Activated T-helper 1 cell treated with Interleukin-2 at 50 U/mL for 16 hours (primary cell): ENCODE data around the gene TSPAN3.

Experiments
- DNase-seq: peaks from one replicate; pipeline ENCODE4 v3.0.0-alpha.2; 2020; ENCODE audit warnings: low read depth

TSPAN3 gene

DNA sequence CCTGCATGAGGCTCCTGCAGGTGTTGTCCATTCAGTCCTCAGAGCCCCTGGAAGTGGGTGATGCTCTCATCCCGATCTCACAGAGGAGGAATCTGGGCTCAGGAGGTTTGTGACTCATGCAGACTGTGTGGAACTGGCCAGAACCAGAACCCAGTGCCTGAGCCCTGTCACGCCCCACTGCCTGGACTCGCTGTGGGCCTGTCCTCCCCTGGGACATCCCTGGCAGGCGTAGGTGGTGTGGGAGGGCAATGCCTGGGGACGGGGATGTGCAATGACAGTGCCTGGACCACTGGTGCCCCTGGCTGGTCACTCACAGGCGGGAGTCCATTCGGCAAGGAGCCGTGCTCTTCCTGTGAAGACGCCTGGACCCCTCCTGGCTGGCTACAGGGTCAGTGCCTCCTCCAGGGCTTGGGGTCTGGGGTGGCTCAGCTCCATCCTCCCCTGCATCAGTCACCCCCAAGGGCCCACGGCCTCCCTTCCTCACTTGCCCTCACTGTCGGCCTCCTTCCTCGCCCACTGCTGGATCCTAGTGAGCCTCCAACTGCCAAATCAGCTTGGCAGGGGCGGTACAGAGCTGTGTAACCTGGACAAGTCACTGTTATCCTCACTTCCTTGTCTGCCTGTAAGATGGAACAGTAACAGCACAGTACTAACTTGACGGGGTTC, 61.1 kb downstream of the TSPAN3 start:
- DNase-seq, result no peak

DNA sequence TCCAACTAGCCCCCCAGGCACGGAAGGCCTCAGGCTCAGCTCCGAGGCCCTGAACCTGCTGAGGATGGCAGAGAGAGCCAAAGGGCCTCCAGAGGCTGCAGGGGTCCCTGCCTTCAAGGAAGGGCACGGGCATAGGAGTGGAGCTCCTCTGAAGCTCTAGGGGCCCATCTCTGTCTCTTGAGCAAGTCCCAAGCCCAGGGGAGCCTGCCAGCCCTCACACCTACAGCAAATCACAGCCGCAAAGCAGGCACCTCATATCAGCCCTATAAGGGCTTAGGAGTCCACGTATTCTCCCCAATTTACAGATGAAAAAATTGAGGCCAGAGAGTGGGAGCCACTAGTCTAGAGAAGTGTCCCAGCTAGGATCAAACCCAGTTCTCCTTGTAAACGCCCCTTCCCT, 61.7 kb downstream of the TSPAN3 start:
- no peak for DNase-seq

DNA sequence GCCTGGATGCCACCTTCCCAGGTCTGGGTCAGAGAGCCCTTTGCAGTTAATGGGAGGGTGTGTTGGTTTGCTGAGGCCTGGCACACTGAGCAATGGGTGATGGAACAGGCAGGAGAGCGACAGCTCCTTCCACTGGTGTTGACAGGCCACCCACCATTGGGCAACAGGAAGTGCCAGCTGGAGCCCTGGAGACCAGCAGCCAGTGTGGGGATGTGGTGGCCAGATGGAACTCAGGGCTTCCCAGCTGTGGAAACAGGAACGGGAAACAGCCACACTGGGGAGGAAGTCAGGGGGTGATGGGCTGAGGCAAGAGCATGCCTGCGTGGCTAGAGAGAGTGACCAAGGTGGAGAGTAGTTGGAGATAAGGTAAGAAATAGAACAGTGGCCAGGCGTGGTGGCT, 66.7 kb downstream of the TSPAN3 start:
- no peak for DNase-seq

DNA sequence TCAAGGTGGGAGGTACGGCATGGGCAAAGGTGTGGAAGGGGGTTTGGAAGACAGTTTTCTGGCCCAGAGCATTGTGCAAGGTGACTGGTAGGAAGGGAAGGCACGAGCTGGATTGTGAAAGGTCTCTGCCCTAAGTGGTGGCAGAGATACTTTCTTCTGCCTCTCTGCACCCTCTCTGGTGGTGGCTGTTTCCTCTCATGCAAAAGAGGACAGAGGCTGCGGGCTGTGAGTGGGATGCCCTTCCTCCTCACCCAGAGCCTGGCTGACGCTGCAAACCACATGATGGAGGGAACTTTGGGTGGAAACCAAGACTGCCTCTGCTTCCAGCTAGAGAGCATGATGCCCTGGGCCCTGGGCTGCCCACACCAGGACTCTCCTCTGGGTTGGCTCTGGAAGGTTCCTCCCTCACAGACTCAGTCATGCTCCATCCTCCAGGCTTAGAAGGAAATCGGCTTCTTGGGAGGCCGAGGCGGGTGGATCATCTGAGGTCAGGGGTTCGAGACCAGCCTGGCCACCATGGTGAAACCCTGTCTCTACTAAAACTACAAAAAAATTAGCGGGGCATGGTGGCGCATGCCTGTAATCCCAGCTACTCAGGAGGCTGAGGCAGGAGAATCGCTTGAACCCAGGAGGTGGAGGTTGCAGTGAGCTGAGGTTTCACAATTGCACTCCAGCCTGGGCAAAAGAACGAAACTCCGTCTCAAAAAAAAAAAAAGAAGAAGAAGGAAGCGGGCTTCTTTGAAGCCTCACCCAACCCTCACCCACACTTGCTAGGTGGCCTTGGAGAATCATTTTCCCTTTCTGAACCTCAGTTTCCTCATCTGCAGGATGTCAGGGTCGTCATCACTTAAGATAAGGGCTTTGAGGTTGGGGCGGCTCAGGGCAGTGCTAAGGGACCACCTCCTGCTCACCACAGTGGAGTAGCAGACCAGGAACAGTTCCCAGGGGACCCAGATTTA, 67.7 kb downstream of the TSPAN3 start:
- DNase-seq, result peak; percentile 52

DNA sequence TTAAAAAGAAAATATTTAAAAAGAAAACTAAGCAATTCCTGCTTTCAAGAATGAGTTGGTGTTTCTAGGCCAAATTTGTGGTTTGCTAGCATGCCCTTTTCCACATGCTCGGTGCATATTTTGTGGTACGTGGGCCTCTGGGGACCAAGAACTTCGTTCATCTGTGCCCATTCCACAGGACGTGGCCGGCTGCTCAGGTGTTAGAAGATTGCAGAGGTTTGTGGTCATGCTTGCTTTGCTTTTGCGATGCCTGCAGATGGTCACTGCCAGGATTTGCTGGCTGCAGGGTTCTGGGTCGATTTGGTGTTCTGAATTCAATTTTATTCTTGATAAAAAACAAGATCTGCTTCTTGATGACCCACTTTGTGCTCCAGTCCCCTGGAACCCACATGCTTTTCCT, 68.5 kb downstream of the TSPAN3 start:
- DNase-seq, result no peak

DNA sequence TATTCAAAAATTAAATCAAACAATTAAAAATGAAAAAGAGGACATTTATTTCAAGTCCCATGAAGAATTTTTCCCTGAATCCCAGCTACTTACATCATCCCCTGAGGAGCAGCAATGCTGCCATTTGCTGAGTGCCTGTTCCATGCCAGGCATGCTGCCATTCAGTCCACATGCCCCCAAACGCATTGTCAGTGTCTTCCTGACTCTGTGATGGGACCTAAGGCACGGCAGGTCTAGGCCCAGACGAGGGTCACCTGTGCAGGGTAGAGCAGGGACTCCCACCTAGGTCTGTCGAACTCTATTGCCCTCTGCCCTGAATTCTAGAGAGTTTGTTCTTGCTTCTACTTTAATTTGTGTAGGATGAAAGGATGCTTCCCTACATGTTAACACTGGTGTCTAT, 68.9 kb downstream of the TSPAN3 start:
- no peak for DNase-seq

DNA sequence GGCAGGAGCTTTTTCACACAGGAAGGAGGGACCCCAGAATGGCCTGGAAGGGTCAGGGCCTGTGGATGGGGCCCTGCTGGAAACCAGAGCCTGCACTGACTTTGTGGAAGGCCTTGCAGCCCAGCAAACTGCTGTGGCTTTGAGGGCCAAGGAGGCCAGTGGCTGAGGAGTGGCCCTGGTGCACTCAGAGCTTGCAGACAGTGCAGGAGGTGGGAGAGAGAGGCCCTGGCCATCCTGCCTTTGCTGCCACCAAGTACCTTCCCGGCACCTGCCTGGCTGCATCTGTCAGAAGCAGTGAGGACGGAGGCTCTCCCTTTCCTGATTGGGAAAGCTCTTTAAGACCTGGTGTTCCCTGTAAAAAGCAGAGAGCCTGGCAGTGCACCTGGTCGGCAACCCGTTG, 69.6 kb downstream of the TSPAN3 start:
- DNase-seq, result no peak

DNA sequence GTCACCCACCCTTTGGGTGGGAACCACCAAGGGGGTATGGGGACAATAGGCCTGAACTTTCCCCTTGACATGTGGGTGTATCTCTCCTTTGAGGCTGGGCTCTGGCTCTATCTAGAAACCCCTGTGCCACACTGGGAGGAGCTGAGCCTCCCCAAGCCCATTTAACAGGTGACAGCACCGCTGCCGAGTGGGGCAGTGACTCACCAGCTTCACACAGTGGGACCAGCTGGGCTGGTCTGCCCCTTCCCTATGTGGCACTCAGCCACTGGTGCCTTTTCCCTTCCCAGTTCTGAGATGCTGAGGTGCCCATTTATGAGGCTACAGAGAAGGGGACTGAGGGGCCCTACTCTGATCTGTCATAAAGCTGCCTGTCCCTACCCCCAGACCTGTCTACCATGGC, 70.9 kb downstream of the TSPAN3 start:
- DNase-seq, result no peak

DNA sequence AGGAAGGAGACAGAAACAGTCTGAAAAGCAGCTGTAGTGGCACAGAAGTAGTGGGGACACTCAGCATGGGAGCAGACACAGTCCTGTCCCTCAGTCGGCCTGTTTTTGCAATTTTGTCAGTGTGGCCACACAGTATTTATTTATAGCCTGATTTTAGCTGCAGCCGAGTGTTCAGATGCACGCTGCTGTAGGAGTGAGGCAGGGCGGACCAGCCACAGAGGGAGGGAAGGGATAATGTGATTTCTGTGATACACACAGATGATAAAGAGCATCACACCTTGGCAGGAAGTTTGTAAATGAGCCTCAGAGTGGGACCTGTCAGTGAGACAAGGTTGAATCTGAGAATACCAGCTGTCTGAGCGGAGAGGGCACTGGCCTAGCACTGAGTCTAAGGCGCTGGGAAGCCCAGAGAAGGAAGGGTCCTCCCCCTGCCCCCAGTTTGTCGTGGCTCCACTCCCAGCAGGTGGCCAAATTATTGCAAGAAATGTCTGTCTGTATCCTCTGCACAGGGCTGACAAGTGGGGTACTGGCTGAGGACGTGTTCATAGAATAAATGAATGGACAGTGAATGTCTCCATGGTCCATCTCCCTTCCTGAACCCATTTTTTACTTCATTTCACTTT, 72.1 kb downstream of the TSPAN3 start:
- no peak for DNase-seq

DNA sequence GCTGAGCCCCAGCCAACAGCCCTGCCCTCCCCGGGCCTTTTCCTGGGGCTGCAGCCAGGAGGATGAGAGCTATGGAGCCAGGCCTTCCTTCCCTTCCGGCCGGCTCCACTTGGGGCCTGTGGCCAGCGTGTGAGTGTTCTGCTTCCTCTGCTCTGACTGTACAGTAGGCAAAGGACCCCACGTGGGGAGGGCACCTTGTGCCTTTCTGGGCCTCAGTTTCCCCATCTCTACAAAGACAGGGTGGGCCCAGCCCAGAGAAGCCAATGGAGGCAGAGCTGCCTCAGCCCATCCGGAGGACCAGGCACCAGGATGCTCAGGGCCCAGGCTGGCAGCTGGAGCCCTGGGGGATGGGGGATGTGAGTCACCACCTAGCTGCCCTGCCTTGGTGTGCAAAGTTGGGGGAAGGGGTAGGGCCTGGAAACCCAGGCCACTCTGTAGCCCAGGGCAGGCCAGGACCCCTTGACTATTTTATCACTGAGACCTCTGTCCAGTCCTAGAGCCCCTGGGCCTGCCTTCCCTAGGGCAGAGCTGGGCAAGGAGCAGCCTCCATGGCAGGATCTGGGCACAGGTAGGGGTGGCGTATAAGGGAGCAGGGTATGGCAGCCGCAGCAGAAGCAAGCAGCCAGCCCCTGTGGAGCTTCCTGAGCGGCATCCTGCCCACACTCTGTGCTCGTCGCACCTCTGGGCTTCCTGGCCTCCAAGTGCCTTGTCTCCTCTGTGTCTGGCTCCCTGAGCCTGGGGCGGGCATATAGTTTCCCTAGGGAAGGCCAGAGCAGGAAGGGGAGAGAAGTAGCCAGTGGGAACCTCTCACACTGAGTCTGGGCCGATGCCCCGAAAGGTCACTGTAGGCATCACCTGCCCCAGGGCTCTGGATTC, 74.1 kb downstream of the TSPAN3 start:
- peak; percentile 50 for DNase-seq

DNA sequence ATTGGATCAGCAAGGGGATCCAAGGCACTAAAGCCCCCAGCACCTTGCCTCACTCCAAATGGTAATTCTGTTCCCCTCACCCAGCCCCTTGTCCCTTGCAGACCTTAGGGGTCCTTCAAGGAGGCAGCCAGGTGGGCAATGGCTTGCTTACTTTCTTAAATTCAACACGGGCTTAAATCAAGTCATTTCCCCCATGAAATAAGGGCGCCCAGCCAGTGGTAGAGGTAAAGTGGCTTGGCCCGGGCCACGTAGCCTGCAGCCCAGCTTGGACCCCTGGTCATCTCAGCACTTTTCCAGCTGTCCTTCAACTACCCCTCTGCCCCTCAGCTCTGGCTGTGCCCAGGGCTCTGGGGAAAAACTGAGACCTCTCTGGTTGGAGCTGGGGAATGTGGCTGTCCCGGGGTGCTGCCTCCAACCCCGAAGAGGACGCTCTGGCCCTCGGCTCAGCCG, 74.8 kb downstream of the TSPAN3 start:
- DNase-seq, result no peak

DNA sequence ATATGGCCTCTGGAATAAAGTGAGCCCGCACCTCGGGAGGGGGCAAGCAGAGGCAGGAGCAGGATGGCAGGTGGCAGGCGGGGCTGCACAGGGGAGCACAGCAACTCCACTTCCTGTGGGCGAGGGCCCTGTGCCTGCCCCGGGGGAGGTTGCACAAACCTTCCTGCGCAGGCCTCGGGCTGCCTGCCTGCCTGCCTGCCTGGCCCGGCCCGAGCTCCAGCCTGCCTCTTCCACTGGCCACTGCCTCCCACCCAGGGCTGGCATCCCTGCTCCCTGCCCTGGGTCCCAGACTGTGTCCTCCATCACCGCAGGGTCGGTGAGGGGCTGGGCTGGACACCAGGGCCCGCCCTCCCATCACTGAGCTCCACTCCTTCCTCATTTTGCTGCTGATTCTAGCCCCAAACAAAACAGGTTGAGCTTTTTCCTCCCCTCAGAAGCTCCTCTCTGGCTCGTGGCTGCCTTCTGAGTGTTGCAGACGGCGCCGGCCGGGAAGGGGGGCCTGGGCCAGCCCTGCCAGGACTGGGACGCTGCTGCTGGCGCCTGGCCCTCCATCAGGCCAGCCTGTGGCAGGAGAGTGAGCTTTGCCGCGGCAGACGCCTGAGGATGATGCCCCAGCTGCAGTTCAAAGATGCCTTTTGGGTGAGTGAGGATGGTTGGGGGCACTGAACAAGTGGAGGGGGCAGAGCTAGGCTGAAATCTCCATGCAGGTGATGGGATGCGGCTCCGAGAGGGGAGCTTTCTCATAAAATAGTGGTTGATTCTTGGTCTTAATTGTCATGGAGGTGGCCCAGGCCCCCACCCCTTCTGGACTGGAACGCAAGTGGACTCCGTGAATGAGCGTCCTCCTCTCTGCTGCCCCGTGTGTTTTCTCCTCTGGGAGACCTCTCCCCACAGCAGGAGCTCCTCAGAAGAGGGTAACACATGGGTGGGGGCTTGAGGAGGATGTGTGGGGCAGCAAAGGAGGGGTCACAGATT, 75.7 kb downstream of the TSPAN3 start, which contains the start of gene PSTPIP1:
Gene PSTPIP1 (plus strand): TSS at position 156 of the 975 bp plus-strand sequence. CDS start 448 bp downstream, at position 604.
- peak; percentile 70 for DNase-seq

DNA sequence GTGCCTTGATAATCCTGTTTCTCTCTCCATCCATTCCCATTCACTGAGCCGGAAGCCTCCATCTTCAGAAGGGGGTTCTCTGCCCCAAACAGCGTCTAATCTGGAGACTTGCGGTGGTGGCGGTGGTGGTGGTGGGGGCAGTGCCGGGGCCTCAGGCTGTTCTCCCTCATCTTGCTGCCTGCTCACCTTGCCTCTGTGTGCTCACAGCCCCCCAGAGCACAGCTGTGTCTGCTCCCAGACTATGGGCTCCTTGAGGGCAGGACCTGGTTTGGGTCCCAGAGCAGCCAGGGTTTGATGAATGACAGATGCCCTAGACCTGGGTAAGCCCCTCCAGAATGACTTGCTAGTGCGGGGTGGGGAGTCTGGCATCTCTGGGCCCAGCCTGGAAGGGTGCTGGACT, 76.4 kb downstream of the TSPAN3 start:
- no peak for DNase-seq

DNA sequence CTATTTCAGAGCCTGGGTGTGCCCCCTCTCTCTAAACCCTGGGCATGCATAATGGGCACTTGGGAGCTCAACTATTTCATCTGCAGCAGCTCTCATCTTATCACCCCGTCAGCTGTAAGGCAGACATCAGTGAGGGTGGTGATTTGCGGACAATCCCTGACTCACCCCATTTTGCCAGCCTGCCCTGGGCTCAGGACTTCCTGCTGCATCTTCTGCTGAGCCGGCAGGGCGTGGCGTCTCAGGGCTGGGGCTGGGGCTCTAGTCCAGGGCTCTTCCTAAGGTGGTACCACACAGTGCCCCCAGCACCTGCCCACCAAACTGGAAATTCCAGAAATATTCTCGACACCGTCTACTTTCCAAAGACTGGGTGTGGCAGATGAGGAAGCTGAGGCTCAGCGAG, 76.9 kb downstream of the TSPAN3 start:
- peak; percentile 56 for DNase-seq

DNA sequence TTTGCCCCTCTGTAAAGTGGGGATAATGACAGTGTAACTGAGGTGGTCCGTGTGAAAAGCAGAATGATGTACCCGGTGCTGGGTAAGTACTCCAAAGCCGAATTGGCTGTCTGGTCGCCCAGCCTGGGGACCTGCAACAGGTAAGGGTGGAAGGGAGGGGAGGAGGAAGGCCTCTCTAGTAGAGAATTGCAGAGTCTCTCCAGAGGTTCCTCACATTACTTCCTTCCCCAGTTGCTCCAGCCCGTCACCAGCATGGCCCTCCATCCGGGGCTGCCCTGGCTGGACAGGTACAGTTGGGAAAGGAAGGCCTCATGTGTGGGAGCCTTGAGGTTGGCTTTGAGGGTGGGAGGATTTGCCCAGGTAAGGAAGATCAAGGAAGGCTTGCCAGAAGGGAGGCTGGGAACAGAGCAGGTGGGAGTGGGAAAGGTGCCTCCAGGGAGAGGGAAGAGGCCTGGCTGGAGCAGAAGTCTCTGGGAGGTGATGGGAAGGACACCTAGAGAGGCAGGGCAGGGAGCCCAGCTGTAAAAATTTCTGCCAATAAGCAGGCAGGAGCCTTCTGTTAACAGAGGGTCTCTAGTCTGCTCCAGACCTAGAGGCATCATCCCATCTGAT, 77.7 kb downstream of the TSPAN3 start:
- no peak for DNase-seq

DNA sequence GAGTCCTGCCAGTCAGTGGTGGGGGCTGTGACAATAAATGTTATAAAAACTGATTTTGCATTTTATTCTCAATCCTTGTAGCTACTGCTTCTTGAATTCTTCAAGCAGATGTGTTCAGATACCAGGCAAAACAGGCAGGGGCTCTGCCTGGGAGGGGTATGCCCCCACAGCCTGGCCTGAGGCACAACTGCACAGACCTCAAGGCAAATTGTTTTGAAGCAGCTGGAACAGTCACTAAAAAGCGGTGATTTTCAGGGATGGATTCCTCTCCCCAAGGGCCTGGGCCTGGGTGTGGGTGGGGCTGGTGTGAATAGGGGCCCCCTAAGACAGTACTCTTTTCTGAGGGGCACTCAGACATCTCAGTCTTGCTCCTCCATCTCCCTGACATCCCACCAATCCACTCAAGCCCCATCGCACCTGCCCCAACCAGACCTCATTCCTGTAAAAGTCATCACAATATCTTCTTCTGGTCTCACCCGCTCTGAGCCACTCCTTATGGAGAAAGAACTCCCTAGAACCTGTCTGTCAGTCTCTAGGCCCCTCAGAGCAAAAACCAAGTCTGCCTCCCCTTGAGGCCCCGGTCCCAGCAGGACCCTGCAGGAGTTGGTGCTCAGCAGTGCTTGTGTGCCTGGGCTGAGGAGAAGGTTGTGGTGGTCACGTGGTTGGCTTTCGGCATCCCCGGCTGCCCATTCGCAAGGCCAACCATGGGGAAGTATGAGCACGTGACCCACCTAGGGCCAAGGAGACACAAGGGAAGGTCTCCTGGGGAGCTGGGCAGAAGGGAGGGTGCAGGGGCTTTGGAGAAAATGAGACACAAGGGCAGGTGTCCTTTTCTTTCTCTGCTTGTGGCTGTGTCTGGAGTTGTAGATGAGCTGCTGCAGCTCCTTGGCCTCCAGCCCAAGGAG, 78.9 kb downstream of the TSPAN3 start:
- no peak for DNase-seq
